Left kidney (tissue), 2 donors: ENCODE results near the gene SLC35F3. TPM values are rescaled to one million over a fixed set of nuclear protein-coding genes. Genes with fewer than 3 reads are reported as not detected.
A peak's percentile ranks its signal among the peaks of the same experiment; 100 is the strongest.
"Not testable (repeated sequence)": the region's sequence is repeated elsewhere in the genome, so short reads cannot be mapped to it uniquely, and the experiment has no call there.

Source experiments
- DNase-seq: peaks from one replicate; pipeline ENCODE4 v3.0.0-alpha.2; 2013
- polyA plus RNA-seq: library from polyadenylated mRNA; unstranded; fragments of 120-200 nt; gene quantifications from one replicate; pipeline ENCODE4 v1.2.1, GENCODE V29; 2013; ENCODE audit not compliant: insufficient read length

Gene SLC35F3
- polyA plus RNA-seq, 1 donor: 0.55 TPM

- no peak for DNase-seq
These were observed 388.1 kb downstream of the SLC35F3 start for GRCh38 chr1:234292548-234292947.

GRCh38 chr1:234294109-234294817 is 389.8 kb downstream of the SLC35F3 start:
- DNase-seq: no peak

- no peak for DNase-seq
These were observed 390.6 kb downstream of the SLC35F3 start for GRCh38 chr1:234295068-234295467.

- no peak for DNase-seq
These were observed 391.1 kb downstream of the SLC35F3 start for GRCh38 chr1:234295626-234296025.

GRCh38 chr1:234296496-234296895 is 392.0 kb downstream of the SLC35F3 start:
- no peak for DNase-seq

GRCh38 chr1:234297668-234298067 is 393.2 kb downstream of the SLC35F3 start:
- no peak for DNase-seq

GRCh38 chr1:234300096-234300495 is 395.6 kb downstream of the SLC35F3 start:
- DNase-seq: no peak

GRCh38 chr1:234301663-234302062 is 397.2 kb downstream of the SLC35F3 start:
- DNase-seq: not testable (repeated sequence)

GRCh38 chr1:234302354-234302962 is 398.0 kb downstream of the SLC35F3 start:
- no peak for DNase-seq

- no peak for DNase-seq
These were observed 398.8 kb downstream of the SLC35F3 start for GRCh38 chr1:234303231-234303630.

- DNase-seq: no peak
These were observed 403.2 kb downstream of the SLC35F3 start for GRCh38 chr1:234307726-234308125.

- no peak for DNase-seq
These were observed 404.7 kb downstream of the SLC35F3 start for GRCh38 chr1:234309243-234309597.

- peak; percentile 64 for DNase-seq
These were observed 405.4 kb downstream of the SLC35F3 start for GRCh38 chr1:234309598-234310459.

GRCh38 chr1:234310460-234310817 is 406.0 kb downstream of the SLC35F3 start:
- no peak for DNase-seq

- DNase-seq: no peak
These were observed 406.9 kb downstream of the SLC35F3 start for GRCh38 chr1:234311414-234311813.

GRCh38 chr1:234313171-234313570 is 408.7 kb downstream of the SLC35F3 start:
- no peak for DNase-seq

GRCh38 chr1:234315091-234315541 is 410.6 kb downstream of the SLC35F3 start:
- no peak for DNase-seq

- no peak for DNase-seq
These were observed 411.1 kb downstream of the SLC35F3 start for GRCh38 chr1:234315588-234315987.

- DNase-seq: no peak
These were observed 412.0 kb downstream of the SLC35F3 start for GRCh38 chr1:234316486-234316885.

GRCh38 chr1:234316937-234317336 is 412.5 kb downstream of the SLC35F3 start:
- DNase-seq: no peak

- DNase-seq: no peak
These were observed 415.6 kb downstream of the SLC35F3 start for GRCh38 chr1:234320069-234320468.

GRCh38 chr1:234320549-234320948 is 416.1 kb downstream of the SLC35F3 start:
- DNase-seq: no peak

GRCh38 chr1:234321231-234321630 is 416.8 kb downstream of the SLC35F3 start:
- no peak for DNase-seq
